ENCODE data around the gene GCNT1.

DNA sequence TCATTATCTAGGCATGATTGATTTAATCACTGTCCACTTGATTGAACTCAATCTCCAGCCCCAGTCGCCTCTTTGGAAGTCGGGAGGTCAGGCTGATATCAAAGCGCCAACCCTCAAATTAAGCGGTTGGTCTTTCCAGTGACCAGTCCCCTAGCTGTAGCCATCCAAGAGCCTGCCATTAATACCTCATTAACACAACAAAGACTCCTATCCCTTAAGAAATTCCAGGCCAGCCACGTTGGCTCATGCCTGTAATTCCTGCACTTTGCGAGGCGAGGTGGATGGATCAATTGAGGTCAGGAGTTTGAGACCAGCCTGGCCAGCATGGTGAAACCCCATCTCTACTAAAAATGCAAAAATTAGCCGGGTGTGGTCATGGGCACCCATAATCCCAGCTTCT is 27.4 kb upstream of the GCNT1 start:
- TF ChIP-seq, protein P1, sequence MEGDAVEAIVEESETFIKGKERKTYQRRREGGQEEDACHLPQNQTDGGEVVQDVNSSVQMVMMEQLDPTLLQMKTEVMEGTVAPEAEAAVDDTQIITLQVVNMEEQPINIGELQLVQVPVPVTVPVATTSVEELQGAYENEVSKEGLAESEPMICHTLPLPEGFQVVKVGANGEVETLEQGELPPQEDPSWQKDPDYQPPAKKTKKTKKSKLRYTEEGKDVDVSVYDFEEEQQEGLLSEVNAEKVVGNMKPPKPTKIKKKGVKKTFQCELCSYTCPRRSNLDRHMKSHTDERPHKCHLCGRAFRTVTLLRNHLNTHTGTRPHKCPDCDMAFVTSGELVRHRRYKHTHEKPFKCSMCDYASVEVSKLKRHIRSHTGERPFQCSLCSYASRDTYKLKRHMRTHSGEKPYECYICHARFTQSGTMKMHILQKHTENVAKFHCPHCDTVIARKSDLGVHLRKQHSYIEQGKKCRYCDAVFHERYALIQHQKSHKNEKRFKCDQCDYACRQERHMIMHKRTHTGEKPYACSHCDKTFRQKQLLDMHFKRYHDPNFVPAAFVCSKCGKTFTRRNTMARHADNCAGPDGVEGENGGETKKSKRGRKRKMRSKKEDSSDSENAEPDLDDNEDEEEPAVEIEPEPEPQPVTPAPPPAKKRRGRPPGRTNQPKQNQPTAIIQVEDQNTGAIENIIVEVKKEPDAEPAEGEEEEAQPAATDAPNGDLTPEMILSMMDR (conservative IDR thresholded peaks at IDR 0.05 in 1 of 2, IDR thresholded peaks at IDR 0.05 in 1 of 2; ENCODE audit: extremely low read depth in 1 of 2, insufficient read depth in 1 of 2, low read depth in 1 of 2, low read length in 2 of 2): no peak
- TF ChIP-seq EZH2 (IDR thresholded peaks at IDR 0.05; ENCODE audit: borderline replicate concordance, low read length): no peak
